GM18907 (cell line): ENCODE measurements around the gene CNTRL.
"Not testable (repeated sequence)": the region's sequence is repeated elsewhere in the genome, so short reads cannot be mapped to it uniquely, and the experiment has no call there.

Experiments used
- ATAC-seq: cut with Tn5 transposase; IDR thresholded peaks from one replicate; pipeline ENCODE4 v1.9.1; 2021; ENCODE audit warnings: mild to moderate bottlenecking, moderate library complexity; ENCODE audit not compliant: unreplicated experiment

CNTRL gene

GRCh38 chr9:121071756-121072421, 2.9 kb upstream of the CNTRL start:
- ATAC-seq = peak; percentile 39

- no peak for ATAC-seq
Observed at GRCh38 chr9:121073038-121073437, 1.7 kb upstream of the CNTRL start.

- ATAC-seq = peak; percentile 11
Observed at GRCh38 chr9:121075251-121076036, 689 bp downstream of the CNTRL start.

- no peak for ATAC-seq
Observed at GRCh38 chr9:121082075-121082474, 7.3 kb downstream of the CNTRL start.

GRCh38 chr9:121085661-121086060, 10.9 kb downstream of the CNTRL start:
- no peak for ATAC-seq

- ATAC-seq = no peak
Observed at GRCh38 chr9:121088576-121088975, 13.8 kb downstream of the CNTRL start.

- not testable (repeated sequence) for ATAC-seq
Observed at GRCh38 chr9:121090743-121091142, 16.0 kb downstream of the CNTRL start.

GRCh38 chr9:121095057-121095456, 20.3 kb downstream of the CNTRL start:
- ATAC-seq = no peak

- no peak for ATAC-seq
Observed at GRCh38 chr9:121098567-121099198, 23.9 kb downstream of the CNTRL start.

- ATAC-seq = not testable (repeated sequence)
Observed at GRCh38 chr9:121104054-121104453, 29.3 kb downstream of the CNTRL start.

- no peak for ATAC-seq
Observed at GRCh38 chr9:121105531-121105930, 30.8 kb downstream of the CNTRL start.

GRCh38 chr9:121107029-121107428, 32.3 kb downstream of the CNTRL start:
- ATAC-seq = no peak

- ATAC-seq = no peak
Observed at GRCh38 chr9:121107881-121108280, 33.1 kb downstream of the CNTRL start.

- no peak for ATAC-seq
Observed at GRCh38 chr9:121115466-121115865, 40.7 kb downstream of the CNTRL start.

GRCh38 chr9:121118266-121118665, 43.5 kb downstream of the CNTRL start:
- ATAC-seq = no peak

GRCh38 chr9:121120386-121120785, 45.6 kb downstream of the CNTRL start:
- no peak for ATAC-seq

- peak; percentile 97 for ATAC-seq
Observed at GRCh38 chr9:121121582-121122087, 46.9 kb downstream of the CNTRL start.

- ATAC-seq = no peak
Observed at GRCh38 chr9:121122246-121123032, 47.7 kb downstream of the CNTRL start.

- no peak for ATAC-seq
Observed at GRCh38 chr9:121123816-121124535, 49.2 kb downstream of the CNTRL start.

- ATAC-seq = no peak
Observed at GRCh38 chr9:121125590-121125989, 50.8 kb downstream of the CNTRL start.
